Mesendoderm (in vitro differentiated cells): ENCODE results near the gene TRIP13.

Experiments used
- DNase-seq: peaks from one replicate; pipeline ENCODE4 v3.0.0; 2013
- H2AK5ac ChIP-seq: 2 replicates; pipeline ENCODE4 v1.6.1; 2013; ENCODE audit warnings: low read length, inconsistent platforms
- H2BK120ac ChIP-seq: 2 replicates; pipeline ENCODE4 v1.6.1; 2013; ENCODE audit warnings: low read depth, mild to moderate bottlenecking, low read length, moderate library complexity, mixed read lengths
- H2BK15ac ChIP-seq: replicated peaks from 2 replicates; pipeline ENCODE4 v1.6.1; 2013; ENCODE audit warnings: low read depth, mild to moderate bottlenecking, moderate library complexity
- H2BK5ac ChIP-seq: 2 replicates; pipeline ENCODE4 v1.6.1; 2013; ENCODE audit warnings: low read length, inconsistent platforms
- H3K18ac ChIP-seq: 2 replicates; pipeline ENCODE4 v1.6.1; 2013; ENCODE audit warnings: mild to moderate bottlenecking, low read length, mixed read lengths
- H3K23ac ChIP-seq: one replicate; pipeline ENCODE4 v1.6.1; 2013; ENCODE audit warnings: low read length
- H3K27ac ChIP-seq: 2 replicates; pipeline ENCODE4 v1.5.1; 2013; ENCODE audit warnings: low read depth, mild to moderate bottlenecking, inconsistent platforms, low read length, moderate library complexity
- H3K27me3 ChIP-seq: 2 replicates; pipeline ENCODE4 v1.6.1; 2013; ENCODE audit warnings: low read length, control low read depth, mild to moderate bottlenecking, inconsistent platforms; ENCODE audit not compliant: insufficient read depth, poor library complexity
- H3K36me3 ChIP-seq: 2 replicates; pipeline ENCODE4 v1.6.1; 2013; ENCODE audit warnings: low read length, inconsistent platforms; ENCODE audit not compliant: control insufficient read depth, insufficient read depth
- H3K4ac ChIP-seq: one replicate; pipeline ENCODE4 v1.6.1; 2013; ENCODE audit warnings: low read depth, mild to moderate bottlenecking, low read length, moderate library complexity
- H3K4me1 ChIP-seq: 2 replicates; pipeline ENCODE4 v1.6.1; 2013; ENCODE audit warnings: low read depth, low read length, inconsistent platforms; ENCODE audit not compliant: control insufficient read depth
- H3K4me2 ChIP-seq: 2 replicates; pipeline ENCODE4 v1.6.1; 2013; ENCODE audit warnings: low read length
- H3K4me3 ChIP-seq: 2 replicates; pipeline ENCODE4 v1.5.1; 2013; ENCODE audit warnings: mild to moderate bottlenecking, low read length
- H3K56ac ChIP-seq: one replicate; pipeline ENCODE4 v1.6.1; 2013; ENCODE audit warnings: low read length
- H3K79me1 ChIP-seq: 2 replicates; pipeline ENCODE4 v1.6.1; 2013; ENCODE audit warnings: low read length, inconsistent platforms
- H3K79me2 ChIP-seq: 2 replicates; pipeline ENCODE4 v1.6.1; 2013; ENCODE audit warnings: mild to moderate bottlenecking, low read length; ENCODE audit not compliant: control insufficient read depth, insufficient read depth
- H3K9ac ChIP-seq: 2 replicates; pipeline ENCODE4 v1.6.1; 2013; ENCODE audit warnings: low read length, inconsistent platforms
- H4K5ac ChIP-seq: one replicate; pipeline ENCODE4 v1.6.1; 2013; ENCODE audit warnings: low read length
- H4K8ac ChIP-seq: one replicate; pipeline ENCODE4 v1.6.1; 2013; ENCODE audit warnings: low read depth, mild to moderate bottlenecking, control low read depth, low read length, moderate library complexity
- WGBS: extraction: QIAGEN DNeasy Blood & Tissue Kit; methylation state at CpG from one replicate; pipeline ENCODE4 v1.1.7; 2013; ENCODE audit warnings: low lambda C conversion rate, missing lambda C conversion rate; ENCODE audit not compliant: insufficient coverage; ENCODE audit errors: extremely low coverage; 5-methylcytosine and 5-hydroxymethylcytosine counted together

TRIP13 gene

DNA sequence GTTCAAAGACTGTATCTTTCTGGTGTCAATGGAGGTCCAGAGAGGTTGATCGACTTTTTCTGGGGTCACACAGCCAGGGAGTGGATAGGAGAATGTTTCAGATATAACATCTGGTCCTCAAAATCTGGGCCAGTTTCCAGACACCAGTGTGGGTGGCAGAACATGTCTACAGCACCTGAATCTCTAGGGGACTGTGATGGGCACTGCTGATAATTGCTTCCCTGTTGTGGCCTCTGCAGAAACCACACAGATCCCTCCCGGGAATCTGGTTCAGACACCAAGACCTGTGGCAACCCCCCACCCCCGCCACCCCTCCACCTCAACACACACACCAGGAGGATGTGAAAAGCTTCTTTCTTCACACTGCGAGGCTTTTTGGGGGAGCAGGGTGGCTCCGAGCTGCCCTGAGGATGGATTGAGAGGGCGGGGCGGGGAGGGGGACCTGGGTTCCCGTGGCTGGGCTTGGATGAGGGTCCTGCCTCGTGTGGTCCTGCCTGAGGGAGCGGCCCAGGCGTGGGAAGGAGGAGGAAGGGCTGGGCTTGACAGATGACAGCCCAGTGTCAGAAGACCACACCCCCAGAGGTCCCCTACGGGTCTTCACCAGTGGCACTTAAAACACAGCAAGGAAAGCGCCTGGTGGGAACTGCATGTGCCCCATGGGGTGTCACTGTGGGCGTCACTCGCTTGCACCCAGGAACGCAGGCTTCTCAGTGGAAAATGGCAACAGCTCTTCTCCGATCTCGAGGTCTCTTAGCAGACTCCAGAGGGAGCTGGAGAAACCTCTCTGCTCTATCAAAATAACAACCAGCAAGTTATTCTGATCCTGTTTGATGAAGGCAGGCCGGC, 55.2 kb downstream of the TRIP13 start:
- H3K23ac ChIP-seq: no peak overlapping the region
- H2AK5ac ChIP-seq: no peak overlapping the region
- H3K18ac ChIP-seq: no peak overlapping the region
- H3K9ac ChIP-seq: no peak overlapping the region
- no peaks in the 10 kb centered on the region for H3K27me3 ChIP-seq
- no peak overlapping the region for H4K8ac ChIP-seq
- no peak overlapping the region for H2BK5ac ChIP-seq
- no peak overlapping the region for H2BK120ac ChIP-seq
- no peak overlapping the region for H4K5ac ChIP-seq
- no peak overlapping the region for H3K4me3 ChIP-seq
- no peak overlapping the region for H3K4ac ChIP-seq
- H3K36me3 ChIP-seq: no peaks in the 10 kb centered on the region
- H3K79me2 ChIP-seq: no peaks in the 10 kb centered on the region
- H3K56ac ChIP-seq: no peak overlapping the region
- DNase-seq: no peak
- H3K79me1 ChIP-seq: no peaks in the 10 kb centered on the region
- WGBS: no CpG with 5 or more reads among the region's 19 CpGs
- no peaks in the 10 kb centered on the region for H3K4me1 ChIP-seq
- no peak overlapping the region for H2BK15ac ChIP-seq
- H3K4me2 ChIP-seq: no peak overlapping the region
- H3K27ac ChIP-seq: no peak overlapping the region

DNA sequence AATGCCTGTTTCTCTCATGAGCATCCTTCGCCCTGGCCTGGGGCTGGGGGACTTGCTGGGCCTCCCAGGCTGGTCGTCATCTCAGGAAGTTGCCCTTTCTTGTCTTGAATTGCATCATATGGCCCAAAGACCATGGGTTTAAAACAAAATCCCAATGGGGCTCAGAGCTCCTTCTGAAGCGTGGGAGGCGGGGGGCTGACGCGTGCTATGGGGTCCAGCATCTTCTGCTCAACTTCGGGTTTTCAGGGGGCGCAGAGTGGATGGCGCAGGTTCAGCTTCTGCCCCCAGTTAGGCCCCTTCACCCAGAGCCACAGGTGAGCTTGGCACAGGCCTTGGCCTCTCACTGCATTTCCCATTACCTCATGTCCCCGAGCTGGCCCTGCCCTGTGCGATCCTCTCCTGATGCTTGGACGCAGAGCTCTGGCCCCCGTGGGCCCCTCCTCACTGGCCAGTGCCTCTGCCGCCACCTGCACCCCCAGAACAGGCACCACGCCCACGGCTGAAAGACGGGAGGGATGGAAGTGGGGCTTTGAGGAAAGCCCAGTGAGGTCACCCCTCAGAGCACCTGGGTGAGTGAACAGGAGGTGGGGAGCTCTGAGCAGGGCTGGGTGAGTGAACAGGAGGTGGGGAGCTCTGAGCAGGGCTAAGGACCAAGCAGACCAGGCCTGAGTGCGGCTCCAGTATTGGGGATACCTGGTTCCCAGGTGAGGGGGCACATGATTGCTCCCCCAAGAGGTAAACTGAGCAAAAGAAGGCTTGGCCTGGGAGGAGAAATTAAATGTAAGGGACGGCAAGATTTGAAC, 56.0 kb downstream of the TRIP13 start:
- Histone ChIP-seq H2BK120ac (no peak overlapping the region), H3K27me3 (no peaks in the 10 kb centered on the region)
- no CpG with 5 or more reads among the region's 19 CpGs for WGBS

DNA sequence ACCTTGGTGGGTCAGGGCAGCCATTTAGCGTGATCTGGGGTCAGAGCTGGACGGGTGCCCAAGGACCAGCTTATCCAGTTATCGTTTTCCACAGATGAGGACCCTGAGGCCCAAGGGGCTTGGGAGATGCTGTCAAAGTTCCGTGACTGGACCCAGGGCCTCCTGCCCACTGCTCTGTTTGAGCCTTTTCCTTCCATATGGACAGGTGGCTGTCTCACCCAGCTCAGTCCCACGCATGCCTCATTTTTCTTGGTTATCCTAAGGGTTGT, 56.5 kb downstream of the TRIP13 start:
- no peaks in the 10 kb centered on the region for H3K79me1 ChIP-seq
- no peak overlapping the region for H3K4ac ChIP-seq
- no peak overlapping the region for H3K56ac ChIP-seq
- no peaks in the 10 kb centered on the region for H3K79me2 ChIP-seq
- H3K36me3 ChIP-seq: no peaks in the 10 kb centered on the region
- H3K23ac ChIP-seq: no peak overlapping the region
- H2BK5ac ChIP-seq: no peak overlapping the region
- no peak overlapping the region for H3K9ac ChIP-seq
- H4K8ac ChIP-seq: no peak overlapping the region
- H3K27ac ChIP-seq: no peak overlapping the region
- no peak overlapping the region for H3K4me2 ChIP-seq
- DNase-seq: no peak
- no peak overlapping the region for H2BK15ac ChIP-seq
- no peak overlapping the region for H2BK120ac ChIP-seq
- no peaks in the 10 kb centered on the region for H3K27me3 ChIP-seq
- H2AK5ac ChIP-seq: no peak overlapping the region
- no peaks in the 10 kb centered on the region for H3K4me1 ChIP-seq
- H3K18ac ChIP-seq: no peak overlapping the region
- no CpG with 5 or more reads among the region's 5 CpGs for WGBS
- H3K4me3 ChIP-seq: no peak overlapping the region
- no peak overlapping the region for H4K5ac ChIP-seq

More for the DNA sequence above, 56.0 kb downstream of the TRIP13 start:
- no peaks in the 10 kb centered on the region for H3K79me2 ChIP-seq
- H3K23ac ChIP-seq: no peak overlapping the region
- H3K4me1 ChIP-seq: no peaks in the 10 kb centered on the region
- H3K79me1 ChIP-seq: no peaks in the 10 kb centered on the region
- H3K4ac ChIP-seq: no peak overlapping the region
- H2BK5ac ChIP-seq: no peak overlapping the region
- H3K9ac ChIP-seq: no peak overlapping the region
- H3K56ac ChIP-seq: no peak overlapping the region
- H2BK15ac ChIP-seq: no peak overlapping the region
- no peaks in the 10 kb centered on the region for H3K36me3 ChIP-seq
- H3K4me2 ChIP-seq: no peak overlapping the region
- no peak overlapping the region for H2AK5ac ChIP-seq
- no peak overlapping the region for H3K27ac ChIP-seq
- no peak overlapping the region for H3K4me3 ChIP-seq
- H4K8ac ChIP-seq: no peak overlapping the region
- no peak overlapping the region for H3K18ac ChIP-seq
- peak; percentile 40 for DNase-seq
- no peak overlapping the region for H4K5ac ChIP-seq

DNA sequence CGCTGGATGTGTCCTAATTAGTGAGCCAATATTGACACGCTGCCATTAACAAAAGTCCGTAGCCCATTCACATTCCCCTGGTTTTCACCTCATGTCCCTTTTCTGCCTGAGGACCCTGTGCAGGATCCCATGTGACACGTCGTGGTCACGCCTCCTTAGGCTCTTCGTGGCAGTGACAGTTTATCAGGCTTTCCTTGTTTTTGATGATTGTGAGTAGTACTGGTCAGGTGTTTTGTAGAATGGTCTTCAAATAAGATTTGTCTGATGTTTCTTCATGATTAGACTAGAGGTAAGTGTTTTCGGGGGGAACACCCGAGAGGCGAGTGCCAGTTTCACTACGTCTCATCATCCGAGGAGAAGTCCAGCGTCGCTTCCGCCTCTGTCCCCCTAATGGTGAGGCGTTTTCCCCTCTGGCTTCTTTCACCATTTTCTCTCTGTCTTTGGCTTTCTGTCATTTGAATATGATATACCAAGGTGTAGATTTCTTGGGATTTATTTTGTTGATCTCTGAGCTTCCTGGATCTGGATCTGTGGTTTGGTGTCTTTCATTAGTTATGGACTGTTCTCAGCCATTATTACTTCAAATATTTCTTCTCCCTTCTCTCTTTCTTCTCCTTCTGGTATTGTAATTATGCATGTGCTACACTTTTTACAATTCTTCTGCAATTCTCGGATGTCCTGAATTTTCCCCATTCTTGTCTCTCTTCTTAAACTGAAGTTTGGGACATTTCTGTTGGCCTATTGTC, 57.3 kb downstream of the TRIP13 start:
- Histone ChIP-seq H3K27me3 (no peaks in the 10 kb centered on the region), H3K79me2 (no peaks in the 10 kb centered on the region), H3K18ac (no peak overlapping the region), H3K4me2 (no peak overlapping the region), H2BK120ac (no peak overlapping the region), H3K36me3 (no peaks in the 10 kb centered on the region), H3K4me3 (no peak overlapping the region), H4K5ac (no peak overlapping the region), H3K9ac (no peak overlapping the region), H4K8ac (no peak overlapping the region), H3K56ac (no peak overlapping the region), H3K4me1 (no peaks in the 10 kb centered on the region), H2BK5ac (no peak overlapping the region), H3K23ac (no peak overlapping the region), H3K4ac (no peak overlapping the region), H3K27ac (no peak overlapping the region), H2AK5ac (no peak overlapping the region), H3K79me1 (no peaks in the 10 kb centered on the region), H2BK15ac (no peak overlapping the region)
- no peak for DNase-seq
- WGBS: no CpG with 5 or more reads among the region's 17 CpGs

GRCh38 chr5:951940-952596, 59.4 kb downstream of the TRIP13 start:
- no peak overlapping the region for H3K56ac ChIP-seq
- H4K8ac ChIP-seq: no peak overlapping the region
- H2AK5ac ChIP-seq: no peak overlapping the region
- no peaks in the 10 kb centered on the region for H3K27me3 ChIP-seq
- no peaks in the 10 kb centered on the region for H3K36me3 ChIP-seq
- H3K4me2 ChIP-seq: no peak overlapping the region
- H3K18ac ChIP-seq: no peak overlapping the region
- no peak overlapping the region for H2BK15ac ChIP-seq
- no peak overlapping the region for H2BK5ac ChIP-seq
- no peak overlapping the region for H3K4ac ChIP-seq
- H3K9ac ChIP-seq: no peak overlapping the region
- H3K4me3 ChIP-seq: no peak overlapping the region
- no peaks in the 10 kb centered on the region for H3K79me2 ChIP-seq
- WGBS: no CpG with 5 or more reads among the region's 16 CpGs
- no peak overlapping the region for H2BK120ac ChIP-seq
- no peaks in the 10 kb centered on the region for H3K4me1 ChIP-seq
- H4K5ac ChIP-seq: no peak overlapping the region
- no peak for DNase-seq
- H3K79me1 ChIP-seq: no peaks in the 10 kb centered on the region
- no peak overlapping the region for H3K27ac ChIP-seq
- H3K23ac ChIP-seq: no peak overlapping the region
